OCI-LY1 (cell line): ENCODE measurements around the gene PTPRN2.

Experiments used
- EZH2 ChIP-seq: fragments of 200-600 bp; sonication (generic), shearing (Covaris generic); IDR thresholded peaks from 2 replicates; pipeline ENCODE4 v1.8.0; 2017; ENCODE audit warnings: borderline replicate concordance, mixed run types, mild to moderate bottlenecking, antibody characterized with exemption, low read length, moderate library complexity, mixed read lengths
- TF ChIP-seq, protein P1 (sequence below): fragments of 200-600 bp; sonication (generic), shearing (Covaris generic); IDR thresholded peaks from 2 replicates; pipeline ENCODE4 v1.5.1; 2017; ENCODE audit warnings: mild to moderate bottlenecking, antibody characterized with exemption, low read length, moderate library complexity, mixed read lengths

- TF ChIP-seq, protein P1, sequence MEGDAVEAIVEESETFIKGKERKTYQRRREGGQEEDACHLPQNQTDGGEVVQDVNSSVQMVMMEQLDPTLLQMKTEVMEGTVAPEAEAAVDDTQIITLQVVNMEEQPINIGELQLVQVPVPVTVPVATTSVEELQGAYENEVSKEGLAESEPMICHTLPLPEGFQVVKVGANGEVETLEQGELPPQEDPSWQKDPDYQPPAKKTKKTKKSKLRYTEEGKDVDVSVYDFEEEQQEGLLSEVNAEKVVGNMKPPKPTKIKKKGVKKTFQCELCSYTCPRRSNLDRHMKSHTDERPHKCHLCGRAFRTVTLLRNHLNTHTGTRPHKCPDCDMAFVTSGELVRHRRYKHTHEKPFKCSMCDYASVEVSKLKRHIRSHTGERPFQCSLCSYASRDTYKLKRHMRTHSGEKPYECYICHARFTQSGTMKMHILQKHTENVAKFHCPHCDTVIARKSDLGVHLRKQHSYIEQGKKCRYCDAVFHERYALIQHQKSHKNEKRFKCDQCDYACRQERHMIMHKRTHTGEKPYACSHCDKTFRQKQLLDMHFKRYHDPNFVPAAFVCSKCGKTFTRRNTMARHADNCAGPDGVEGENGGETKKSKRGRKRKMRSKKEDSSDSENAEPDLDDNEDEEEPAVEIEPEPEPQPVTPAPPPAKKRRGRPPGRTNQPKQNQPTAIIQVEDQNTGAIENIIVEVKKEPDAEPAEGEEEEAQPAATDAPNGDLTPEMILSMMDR: no peak
- TF ChIP-seq EZH2: no peak
These were observed 275.8 kb downstream of the PTPRN2 start for GRCh38 chr7:158311791-158312190.
